ENCODE data around the gene ALG8.
A peak's percentile ranks its signal among the peaks of the same experiment; 100 is the strongest.

Gene ALG8

DNA sequence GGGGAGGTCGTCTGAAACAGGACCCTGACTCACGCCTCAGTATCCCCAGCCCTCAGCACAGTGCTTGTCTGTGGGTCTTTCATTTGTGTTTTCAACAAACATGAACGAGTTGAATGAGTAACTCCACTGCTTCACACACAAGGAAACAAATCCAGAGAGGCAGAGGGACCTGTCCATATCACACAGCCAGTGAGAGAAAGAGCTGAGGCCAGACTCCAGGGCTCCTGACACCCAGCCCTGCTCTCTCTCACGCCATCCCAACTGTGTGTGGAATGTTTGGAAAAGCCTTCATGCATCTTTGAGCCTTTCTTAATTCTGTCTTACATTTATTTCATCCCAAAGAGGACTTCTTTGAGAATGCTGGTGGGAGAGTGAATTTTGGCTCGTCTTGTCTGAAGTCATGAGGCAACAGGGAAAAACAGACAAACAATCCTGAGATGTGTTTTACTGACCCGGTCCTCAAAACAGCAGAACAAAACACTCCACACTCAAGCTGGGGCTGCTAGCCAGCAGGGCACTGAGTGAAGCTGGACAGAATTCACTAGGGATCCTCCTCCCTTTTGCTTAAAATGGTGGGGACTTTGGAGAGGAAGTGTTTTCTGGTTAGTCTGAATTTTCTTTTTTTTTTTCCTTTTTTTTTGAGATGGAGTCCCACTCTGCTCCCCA, 19.7 kb upstream of the ALG8 start:
- peak; percentile 19 for DNase-seq

- DNase-seq: no peak
Observed at GRCh38 chr11:78156127-78156844, 16.9 kb upstream of the ALG8 start.

DNA sequence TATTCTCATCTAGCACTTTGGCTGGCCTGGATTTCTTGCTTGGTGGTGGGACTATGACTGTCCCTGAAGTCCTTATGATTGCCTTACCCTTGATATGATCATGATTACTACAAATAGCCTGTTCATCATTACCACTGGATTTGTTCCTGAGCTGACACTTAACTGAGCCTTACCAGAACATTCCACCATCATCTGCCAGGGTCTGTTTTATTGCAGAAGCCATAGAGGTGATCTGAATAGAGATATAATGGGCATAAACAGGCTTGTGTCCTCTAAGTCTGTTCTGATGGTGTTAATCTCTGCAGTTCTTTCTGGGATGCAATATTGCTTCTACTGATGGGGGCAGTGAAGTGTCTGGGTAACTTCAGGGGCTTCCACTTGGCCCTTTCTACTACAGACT, 12.4 kb upstream of the ALG8 start:
- no peak for DNase-seq

DNA sequence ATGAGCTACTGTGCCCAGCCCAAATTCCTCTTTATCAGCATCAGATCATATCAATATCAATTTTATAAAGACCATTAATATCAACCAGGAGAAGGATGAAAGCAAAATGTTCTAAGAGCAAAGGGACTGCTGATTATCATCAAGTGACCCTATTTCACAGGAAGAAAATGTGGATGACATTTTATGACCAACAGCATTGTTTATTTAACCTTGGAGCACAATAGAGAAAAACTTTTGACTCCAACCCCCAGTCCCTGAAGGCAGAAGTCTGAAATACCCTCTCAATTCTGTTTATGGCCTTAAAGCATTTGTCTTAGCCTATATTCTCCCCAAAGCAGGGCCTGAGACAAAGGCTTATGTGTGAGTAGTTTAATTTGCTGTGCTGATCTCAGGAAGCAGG, 11.3 kb upstream of the ALG8 start:
- no peak for DNase-seq

GRCh38 chr11:78150346-78150745, 10.9 kb upstream of the ALG8 start:
- no peak for DNase-seq

DNA sequence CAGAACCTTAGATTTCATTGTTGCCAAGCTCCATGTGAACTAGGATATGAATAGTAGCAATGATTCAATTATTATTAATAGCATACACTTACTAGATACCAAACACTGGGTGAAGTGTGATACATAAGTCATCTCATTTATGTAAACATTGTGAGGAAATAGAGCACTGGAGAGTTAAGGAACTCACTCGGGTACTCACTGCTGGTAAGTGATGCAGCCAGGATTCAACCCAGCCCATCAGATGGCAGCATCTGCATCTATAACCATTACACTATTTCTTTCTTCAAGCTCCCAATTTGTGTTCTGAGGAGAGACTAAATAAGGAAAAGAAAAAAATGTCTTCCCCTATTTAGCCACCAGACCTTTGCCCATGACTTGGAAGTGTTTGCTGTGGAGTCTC, 10.2 kb upstream of the ALG8 start:
- peak; percentile 75 for DNase-seq

- DNase-seq: no peak
Observed at GRCh38 chr11:78147807-78148206, 8.4 kb upstream of the ALG8 start.

DNA sequence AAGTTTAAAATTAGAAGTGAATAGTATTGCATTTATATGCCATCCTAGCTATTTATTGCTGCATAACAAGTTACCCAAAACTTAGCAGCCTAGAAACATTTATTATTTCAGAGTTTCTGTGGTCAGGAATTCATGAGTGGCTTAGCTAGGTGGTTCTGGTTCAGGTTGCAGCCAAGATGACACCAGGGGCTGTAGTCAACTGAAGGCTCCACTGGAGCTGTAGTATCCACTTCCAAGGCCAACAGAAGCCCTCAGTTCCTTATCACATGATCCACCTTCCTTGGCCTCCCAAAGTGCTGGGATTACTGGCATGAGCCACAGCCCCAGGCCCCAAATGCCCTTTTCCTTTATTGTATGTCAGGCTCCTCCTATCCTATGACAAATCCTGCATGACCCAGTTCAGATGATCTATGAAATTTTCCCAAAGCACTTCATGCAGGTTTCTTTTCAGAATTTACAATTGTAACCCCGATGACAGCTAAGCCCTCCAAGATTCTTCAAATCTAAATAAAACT, 6.1 kb upstream of the ALG8 start:
- no peak for DNase-seq

GRCh38 chr11:78140392-78141077, 1.1 kb upstream of the ALG8 start:
- DNase-seq: no peak

GRCh38 chr11:78138694-78139421, 568 bp downstream of the ALG8 start:
- DNase-seq: peak; percentile 31

- peak; percentile 65 for DNase-seq
Observed at GRCh38 chr11:78138291-78138690, 1.1 kb downstream of the ALG8 start.

DNA sequence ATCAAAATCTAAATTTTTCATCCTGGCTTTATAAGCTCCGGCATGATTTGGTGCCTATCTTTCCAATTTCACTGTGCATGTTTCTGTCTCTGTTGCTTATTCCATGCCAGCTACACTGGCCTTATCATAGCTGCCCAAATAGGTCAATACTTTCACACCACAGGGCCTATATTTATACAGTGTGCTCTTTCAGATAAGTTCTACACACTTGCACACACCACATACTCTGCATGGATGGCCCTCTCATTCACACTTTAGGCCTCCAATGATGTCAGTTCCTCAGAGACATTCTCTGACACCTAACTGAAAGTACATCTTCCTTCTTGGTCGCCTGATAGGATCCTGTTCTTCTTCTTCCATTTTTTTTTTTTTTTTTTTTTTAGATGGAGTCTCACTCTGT, 7.0 kb downstream of the ALG8 start:
- no peak for DNase-seq

- DNase-seq: peak; percentile 46
Observed at GRCh38 chr11:78131956-78132355, 7.5 kb downstream of the ALG8 start.

- no peak for DNase-seq
Observed at GRCh38 chr11:78127403-78127802, 12.0 kb downstream of the ALG8 start.

DNA sequence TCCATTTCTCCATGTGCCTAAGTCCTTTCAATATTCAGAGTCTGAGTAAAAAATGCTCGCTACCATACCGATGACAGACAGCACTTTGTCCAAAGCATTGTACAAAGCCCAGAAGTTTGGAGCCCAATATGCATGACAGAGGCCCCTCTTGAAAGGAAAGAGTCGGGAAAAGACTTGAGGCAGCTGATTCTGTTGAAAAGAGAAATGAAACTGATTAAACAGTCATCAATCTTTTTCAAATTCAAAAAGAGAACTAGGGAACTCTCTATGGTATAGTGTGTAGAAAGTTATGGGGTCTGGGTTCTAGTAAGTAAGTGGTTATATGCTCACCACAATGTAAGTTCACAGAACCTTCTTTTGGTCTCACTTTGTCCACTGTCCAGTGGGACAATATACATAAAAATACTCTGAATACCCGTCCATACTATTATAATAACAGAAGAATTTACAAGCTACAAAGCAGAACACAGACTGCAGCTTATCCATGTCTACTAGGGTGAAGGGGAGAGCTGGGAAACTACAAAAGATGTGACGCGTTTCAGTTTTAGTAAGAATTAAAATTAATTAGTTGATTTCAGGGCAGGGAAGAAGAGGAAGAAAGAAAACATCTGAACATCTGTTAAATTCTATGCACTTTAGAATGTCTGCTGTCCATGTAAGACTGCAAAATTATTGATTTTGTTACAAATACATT, 26.7 kb downstream of the ALG8 start:
- DNase-seq: no peak

DNA sequence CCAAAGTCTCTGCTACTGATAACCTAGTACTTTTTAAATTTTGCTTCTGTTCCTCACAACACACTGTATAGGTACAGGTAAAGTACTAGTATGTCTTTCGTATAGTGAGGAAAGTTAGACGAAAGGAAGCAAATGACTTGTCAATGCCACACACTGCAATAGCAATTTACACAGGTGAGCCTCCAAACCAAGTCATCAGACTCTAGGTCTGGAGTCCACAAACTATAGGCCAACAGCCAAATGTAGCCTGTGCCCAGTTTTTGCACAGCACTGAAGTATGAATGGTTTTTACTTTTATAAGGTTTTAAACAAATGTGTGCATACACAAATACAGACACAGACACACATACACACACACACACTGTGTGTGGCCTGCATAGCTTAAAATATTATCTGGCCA, 28.1 kb downstream of the ALG8 start:
- no peak for DNase-seq

- DNase-seq: peak; percentile 16
Observed at GRCh38 chr11:78110830-78111229, 28.6 kb downstream of the ALG8 start.

GRCh38 chr11:78110351-78110750, 29.1 kb downstream of the ALG8 start:
- DNase-seq: no peak

DNA sequence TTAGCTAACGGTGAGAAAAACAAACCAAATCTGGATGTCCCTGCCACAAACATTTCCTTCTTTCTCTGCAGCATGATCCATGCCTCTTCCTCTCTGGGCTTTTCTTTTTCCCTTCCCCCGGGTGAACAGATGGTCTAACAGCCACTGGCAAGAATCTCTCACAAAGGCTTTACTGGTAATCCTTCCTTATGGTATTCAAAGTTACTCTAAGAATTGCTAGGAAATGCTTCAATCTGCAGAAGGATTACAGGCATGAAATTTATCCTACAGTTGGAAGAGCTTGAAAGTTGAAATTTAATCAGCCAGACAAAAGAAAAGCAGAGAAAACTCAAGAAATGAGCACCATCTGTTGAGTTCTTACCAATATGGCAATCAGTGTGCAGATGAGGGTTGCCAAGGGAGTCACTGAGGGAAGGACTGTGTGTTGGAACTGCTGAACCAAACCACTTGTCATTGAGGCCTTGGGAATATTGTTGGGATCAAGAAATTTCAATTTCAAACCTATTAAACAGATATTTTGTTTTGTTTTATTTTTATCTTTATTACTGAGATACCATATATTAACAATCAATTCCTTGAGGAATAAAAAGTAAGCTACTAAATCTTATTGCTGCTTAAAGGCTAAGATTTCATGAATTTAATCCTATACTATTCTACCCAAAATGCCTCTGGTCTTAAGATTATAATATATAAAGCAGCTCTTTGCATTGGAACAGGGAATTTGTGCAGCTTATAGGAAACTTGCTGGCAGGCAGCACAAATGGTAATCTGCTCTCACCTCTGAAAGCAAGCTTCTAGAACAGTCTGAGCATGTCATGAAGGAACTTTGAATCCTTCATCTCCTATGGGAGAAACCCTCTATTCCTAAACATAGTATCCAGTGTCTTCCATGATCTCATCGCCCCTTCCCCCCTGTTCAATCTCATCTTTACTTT, 30.1 kb downstream of the ALG8 start:
- DNase-seq: no peak

DNA sequence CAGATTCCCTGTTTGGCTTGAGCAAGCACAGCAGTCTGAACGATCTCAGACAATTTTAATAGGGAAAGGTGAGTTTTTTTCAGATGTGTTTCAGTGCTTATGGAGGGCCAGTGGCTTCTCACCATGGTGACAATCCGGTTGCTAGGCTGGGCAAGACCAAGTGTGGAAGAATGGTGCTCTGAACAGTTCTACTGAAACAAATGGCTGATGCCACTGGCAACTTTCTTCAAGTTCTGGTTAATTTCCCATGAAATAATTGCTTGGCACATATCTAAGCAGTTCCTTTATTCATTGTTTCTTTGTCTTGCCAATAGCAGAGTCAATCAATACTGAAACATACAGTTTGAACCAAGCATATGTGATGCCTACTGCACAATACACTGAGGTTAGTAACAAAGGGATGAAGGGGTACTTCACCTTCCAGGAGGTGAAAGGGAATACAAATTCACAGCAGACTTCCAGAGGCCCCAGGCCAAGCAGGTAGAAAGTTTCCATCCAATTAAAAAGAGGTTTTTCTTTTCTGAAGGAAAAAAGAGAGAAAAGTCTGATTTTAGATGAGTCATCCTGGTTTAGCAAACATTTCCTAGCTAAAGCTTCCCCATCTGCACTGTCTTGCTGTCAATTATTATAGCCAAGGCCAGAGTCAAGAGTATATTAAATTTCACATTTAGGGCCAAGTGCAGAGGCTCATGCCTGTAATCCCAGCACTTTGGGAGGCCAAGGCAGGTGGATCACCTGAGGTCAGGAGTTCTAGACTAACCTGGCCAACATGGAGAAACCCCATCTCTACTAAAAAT, 38.6 kb downstream of the ALG8 start:
- no peak for DNase-seq

Measured in fibroblast of skin of back (primary cell).